Measurements from ENCODE around the gene PRDM1.

PRDM1 gene

GRCh38 chr6:106124015-106124414 lies 37.9 kb downstream of the PRDM1 start:
- TF ChIP-seq ZNF565 (CRISPR knock-in tag; conservative IDR thresholded peaks at IDR 0.05; ENCODE audit: low read depth) (no peak), ISL1 (CRISPR knock-in tag; IDR thresholded peaks at IDR 0.05) (no peak), TCF4 (CRISPR knock-in tag; IDR thresholded peaks at IDR 0.05; ENCODE audit: borderline replicate concordance) (no peak), TSHZ2 (CRISPR knock-in tag; IDR thresholded peaks at IDR 0.05) (no peak), PATZ1 (CRISPR knock-in tag; IDR thresholded peaks at IDR 0.05; ENCODE audit: borderline replicate concordance) (no peak), ESRRG (CRISPR knock-in tag; IDR thresholded peaks at IDR 0.05) (no peak), SNAI2 (CRISPR knock-in tag; IDR thresholded peaks at IDR 0.05) (no peak), ZFP3 (CRISPR knock-in tag; IDR thresholded peaks at IDR 0.05) (no peak), CSDC2 (CRISPR knock-in tag; IDR thresholded peaks at IDR 0.05) (no peak), ZC3H10 (CRISPR knock-in tag; IDR thresholded peaks at IDR 0.05) (no peak), BACH2 (CRISPR knock-in tag; IDR thresholded peaks at IDR 0.05; ENCODE audit: borderline replicate concordance) (no peak), POU6F1 (CRISPR knock-in tag; IDR thresholded peaks at IDR 0.05; ENCODE audit: borderline replicate concordance, low read depth) (no peak), RARB (CRISPR knock-in tag; IDR thresholded peaks at IDR 0.05) (no peak), CREB5 (CRISPR knock-in tag; IDR thresholded peaks at IDR 0.05; ENCODE audit: low read depth) (no peak)
- ATAC-seq, result no peak

GRCh38 chr6:106124437-106125430 lies 38.6 kb downstream of the PRDM1 start:
- TF ChIP-seq ISL1 (CRISPR knock-in tag; IDR thresholded peaks at IDR 0.05) (no peak), RARB (CRISPR knock-in tag; IDR thresholded peaks at IDR 0.05) (no peak), ZNF8 (CRISPR knock-in tag; IDR thresholded peaks at IDR 0.05) (no peak), PPARA (CRISPR knock-in tag; IDR thresholded peaks at IDR 0.05; ENCODE audit: borderline replicate concordance) (no peak), ESRRG (CRISPR knock-in tag; IDR thresholded peaks at IDR 0.05) (no peak), ARNTL (CRISPR knock-in tag; IDR thresholded peaks at IDR 0.05; ENCODE audit: borderline replicate concordance, low read depth) (no peak)
- ATAC-seq, result no peak

- TF ChIP-seq OSR1 (CRISPR knock-in tag; IDR thresholded peaks at IDR 0.05), result no peak
- no peak for TF ChIP-seq ESRRG (CRISPR knock-in tag; IDR thresholded peaks at IDR 0.05)
- ATAC-seq, result no peak
These were observed 39.8 kb downstream of the PRDM1 start for GRCh38 chr6:106125925-106126435.

- ATAC-seq, result no peak
- TF ChIP-seq POU6F1 (CRISPR knock-in tag; IDR thresholded peaks at IDR 0.05; ENCODE audit: borderline replicate concordance, low read depth) (no peak), BACH2 (CRISPR knock-in tag; IDR thresholded peaks at IDR 0.05; ENCODE audit: borderline replicate concordance) (no peak), ZNF8 (CRISPR knock-in tag; IDR thresholded peaks at IDR 0.05) (no peak), ZFP3 (CRISPR knock-in tag; IDR thresholded peaks at IDR 0.05) (no peak), RARB (CRISPR knock-in tag; IDR thresholded peaks at IDR 0.05) (no peak), TSHZ2 (CRISPR knock-in tag; IDR thresholded peaks at IDR 0.05) (no peak), TOX (CRISPR knock-in tag; IDR thresholded peaks at IDR 0.05; ENCODE audit: borderline replicate concordance) (no peak), ARNTL (CRISPR knock-in tag; IDR thresholded peaks at IDR 0.05; ENCODE audit: borderline replicate concordance, low read depth) (no peak), CREB5 (CRISPR knock-in tag; IDR thresholded peaks at IDR 0.05; ENCODE audit: low read depth) (no peak), TCF4 (CRISPR knock-in tag; IDR thresholded peaks at IDR 0.05; ENCODE audit: borderline replicate concordance) (no peak), SNAI2 (CRISPR knock-in tag; IDR thresholded peaks at IDR 0.05) (no peak)
These were observed 40.3 kb downstream of the PRDM1 start for GRCh38 chr6:106126482-106126881.
